SH-SY5Y (cell line): Measurements from ENCODE around the gene TNNC2.

Experiments used
- GATA2 ChIP-seq: IDR thresholded peaks from 2 replicates; pipeline ENCODE4 v1.6.1; 2011; ENCODE audit warnings: mild to moderate bottlenecking, low read depth, low read length
- GATA3 ChIP-seq: IDR thresholded peaks from 2 replicates; pipeline ENCODE4 v1.6.1; 2011; ENCODE audit warnings: low read depth, mild to moderate bottlenecking, low read length, moderate library complexity

DNA sequence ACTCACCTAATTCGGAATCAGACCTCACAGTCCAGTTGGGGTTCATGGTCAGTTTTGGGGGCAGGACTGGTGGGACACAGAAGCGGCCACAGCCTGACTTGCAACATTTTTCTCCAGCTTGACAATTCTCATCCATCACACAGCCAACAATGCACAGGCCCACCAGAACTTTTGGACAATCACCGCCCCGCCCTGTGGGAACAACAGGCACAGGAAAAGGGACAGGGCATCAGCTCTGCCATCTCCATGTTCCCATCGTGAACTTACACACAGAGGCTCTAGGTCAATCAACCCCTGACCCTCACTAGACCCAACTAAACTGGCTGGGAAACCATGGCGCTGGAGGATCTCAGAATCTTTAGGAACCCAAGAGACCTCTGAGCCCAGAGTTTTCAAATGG lies 51.7 kb downstream of the TNNC2 start:
- TF ChIP-seq GATA3 (no peak), GATA2 (no peak)
